ENCODE data around the gene KIAA1671. TPM values are rescaled to one million over a fixed set of nuclear protein-coding genes. Genes with fewer than 3 reads are reported as not detected.

Gene KIAA1671
- total RNA-seq, 1 experiment from 2014 or later: 63.1 TPM

DNA sequence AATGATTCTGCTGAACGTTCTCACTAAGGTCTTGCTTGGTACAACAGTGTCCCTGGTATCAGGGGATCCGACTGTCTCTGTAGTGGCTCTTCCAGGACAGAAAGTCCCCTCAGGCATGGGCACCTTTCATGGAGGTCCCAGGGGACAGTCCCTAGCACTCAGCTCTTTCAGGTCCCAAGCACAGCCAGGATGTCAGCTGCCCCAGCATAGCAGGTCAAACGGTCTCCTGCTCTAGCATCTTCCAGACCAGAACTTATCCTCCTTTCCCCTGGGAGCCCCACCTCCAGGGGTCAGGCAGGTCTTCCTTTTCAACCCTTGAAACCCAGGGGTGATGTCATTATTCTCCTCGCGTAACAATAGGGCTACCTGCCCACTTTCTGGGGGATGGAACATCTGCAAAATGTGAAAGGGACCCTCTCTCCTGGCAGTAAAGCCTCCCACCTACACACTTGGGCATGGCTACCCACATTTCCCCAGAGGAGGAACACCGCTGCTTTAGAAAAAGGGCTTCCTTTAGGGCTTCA lies 222.4 kb downstream of the KIAA1671 start:
- CTCF ChIA-PET: no interaction called here
- Mint-ChIP-seq H3K4me1 (ENCODE audit: low read depth, unreplicated experiment) (no peaks in the 10 kb centered on the region), H3K9me3 (ENCODE audit: low read depth, unreplicated experiment) (no peaks in the 10 kb centered on the region), H3K27ac (ENCODE audit: unreplicated experiment) (no peak overlapping the region), H3K4me3 (ENCODE audit: low read depth, unreplicated experiment) (no peak overlapping the region), H3K36me3 (ENCODE audit: insufficient read depth, unreplicated experiment) (peaks cover 23% of the 10 kb centered on the region), H3K27me3 (ENCODE audit: unreplicated experiment) (no peaks in the 10 kb centered on the region)
- intact Hi-C loops (cut with micrococcal nuclease; ENCODE audit: unreplicated experiment): loop anchor here (5.0 kb wide), 1 partner anchor 63 kb away; no protein-coding TSS in a partner anchor
- no peak for DNase-seq
- TF ChIP-seq, protein P1, sequence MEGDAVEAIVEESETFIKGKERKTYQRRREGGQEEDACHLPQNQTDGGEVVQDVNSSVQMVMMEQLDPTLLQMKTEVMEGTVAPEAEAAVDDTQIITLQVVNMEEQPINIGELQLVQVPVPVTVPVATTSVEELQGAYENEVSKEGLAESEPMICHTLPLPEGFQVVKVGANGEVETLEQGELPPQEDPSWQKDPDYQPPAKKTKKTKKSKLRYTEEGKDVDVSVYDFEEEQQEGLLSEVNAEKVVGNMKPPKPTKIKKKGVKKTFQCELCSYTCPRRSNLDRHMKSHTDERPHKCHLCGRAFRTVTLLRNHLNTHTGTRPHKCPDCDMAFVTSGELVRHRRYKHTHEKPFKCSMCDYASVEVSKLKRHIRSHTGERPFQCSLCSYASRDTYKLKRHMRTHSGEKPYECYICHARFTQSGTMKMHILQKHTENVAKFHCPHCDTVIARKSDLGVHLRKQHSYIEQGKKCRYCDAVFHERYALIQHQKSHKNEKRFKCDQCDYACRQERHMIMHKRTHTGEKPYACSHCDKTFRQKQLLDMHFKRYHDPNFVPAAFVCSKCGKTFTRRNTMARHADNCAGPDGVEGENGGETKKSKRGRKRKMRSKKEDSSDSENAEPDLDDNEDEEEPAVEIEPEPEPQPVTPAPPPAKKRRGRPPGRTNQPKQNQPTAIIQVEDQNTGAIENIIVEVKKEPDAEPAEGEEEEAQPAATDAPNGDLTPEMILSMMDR (IDR thresholded peaks at IDR 0.05; ENCODE audit: unreplicated experiment): no peak
- no TSS peak for BruUV-seq (replicated peaks)

DNA sequence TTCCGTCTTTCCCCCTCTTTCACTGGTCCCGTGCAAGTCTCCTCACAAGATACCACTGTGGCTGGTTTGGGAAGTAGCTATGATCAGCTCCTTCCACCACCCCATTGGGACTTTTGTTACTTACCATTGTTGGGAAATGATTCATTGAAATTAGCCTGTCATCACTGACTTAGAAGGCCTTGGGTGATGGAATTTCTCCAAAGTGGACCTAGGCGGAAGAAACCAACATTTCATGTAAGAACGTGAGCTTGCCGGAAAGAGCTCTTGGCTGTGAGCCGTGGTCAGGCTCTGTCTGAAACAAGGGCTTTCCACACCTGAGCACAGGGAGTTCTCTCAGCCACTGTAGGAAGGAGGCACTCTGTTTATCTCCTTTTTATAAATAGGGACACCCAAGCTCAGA lies 223.7 kb downstream of the KIAA1671 start:
- CTCF ChIA-PET: no interaction called here
- no peak for DNase-seq
- H3K36me3 Mint-ChIP-seq (ENCODE audit: insufficient read depth, unreplicated experiment): peaks cover 15% of the 10 kb centered on the region
- no peak overlapping the region for H3K4me3 Mint-ChIP-seq (ENCODE audit: low read depth, unreplicated experiment)
- no TSS peak for BruUV-seq (replicated peaks)
- H3K9me3 Mint-ChIP-seq (ENCODE audit: low read depth, unreplicated experiment): no peaks in the 10 kb centered on the region
- H3K27ac Mint-ChIP-seq (ENCODE audit: unreplicated experiment): no peak overlapping the region
- H3K4me1 Mint-ChIP-seq (ENCODE audit: low read depth, unreplicated experiment): no peaks in the 10 kb centered on the region
- no peaks in the 10 kb centered on the region for H3K27me3 Mint-ChIP-seq (ENCODE audit: unreplicated experiment)
- intact Hi-C loops (cut with micrococcal nuclease; ENCODE audit: unreplicated experiment): no loop called here
- TF ChIP-seq, protein P1 (IDR thresholded peaks at IDR 0.05; ENCODE audit: unreplicated experiment): no peak

- no peak for DNase-seq
- TF ChIP-seq, protein P1 (IDR thresholded peaks at IDR 0.05; ENCODE audit: unreplicated experiment): no peak
- intact Hi-C loops (cut with micrococcal nuclease; ENCODE audit: unreplicated experiment): no loop called here
- Mint-ChIP-seq H3K9me3 (ENCODE audit: low read depth, unreplicated experiment) (no peaks in the 10 kb centered on the region), H3K4me3 (ENCODE audit: low read depth, unreplicated experiment) (no peak overlapping the region), H3K27me3 (ENCODE audit: unreplicated experiment) (no peaks in the 10 kb centered on the region), H3K4me1 (ENCODE audit: low read depth, unreplicated experiment) (no peaks in the 10 kb centered on the region), H3K27ac (ENCODE audit: unreplicated experiment) (no peak overlapping the region), H3K36me3 (ENCODE audit: insufficient read depth, unreplicated experiment) (peaks cover 21% of the 10 kb centered on the region)
- CTCF ChIA-PET: no interaction called here
- no TSS peak for BruUV-seq (replicated peaks)
Measured at GRCh38 chr22:25176799-25177198, 224.3 kb downstream of the KIAA1671 start.

DNA sequence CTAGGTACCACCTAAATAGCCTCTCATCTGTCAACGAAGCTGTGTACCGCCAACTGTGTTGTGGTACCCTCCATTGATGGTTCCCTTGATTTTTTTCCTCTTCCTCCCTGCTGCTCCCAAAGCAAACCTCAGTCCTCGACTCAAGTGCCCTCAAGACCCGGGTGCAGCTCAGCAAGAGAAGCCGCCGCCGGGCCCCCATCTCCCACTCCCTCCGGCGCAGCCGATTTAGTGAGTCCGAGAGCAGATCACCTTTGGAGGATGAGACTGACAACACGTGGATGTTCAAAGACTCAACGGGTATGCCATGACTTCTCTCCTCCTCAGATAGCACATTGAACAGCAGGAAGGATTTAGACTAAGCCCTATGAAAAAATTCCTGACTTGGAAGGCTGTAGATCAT lies 224.7 kb downstream of the KIAA1671 start:
- intact Hi-C loops (cut with micrococcal nuclease; ENCODE audit: unreplicated experiment): no loop called here
- Mint-ChIP-seq H3K36me3 (ENCODE audit: insufficient read depth, unreplicated experiment) (peaks cover 21% of the 10 kb centered on the region), H3K27me3 (ENCODE audit: unreplicated experiment) (no peaks in the 10 kb centered on the region), H3K4me1 (ENCODE audit: low read depth, unreplicated experiment) (no peaks in the 10 kb centered on the region), H3K9me3 (ENCODE audit: low read depth, unreplicated experiment) (no peaks in the 10 kb centered on the region), H3K4me3 (ENCODE audit: low read depth, unreplicated experiment) (no peak overlapping the region), H3K27ac (ENCODE audit: unreplicated experiment) (no peak overlapping the region)
- no peak for DNase-seq
- no TSS peak for BruUV-seq (replicated peaks)
- TF ChIP-seq, protein P1 (IDR thresholded peaks at IDR 0.05; ENCODE audit: unreplicated experiment): no peak
- CTCF ChIA-PET: no interaction called here
